ENCODE data around the gene ANXA2. TPM values are rescaled to one million over a fixed set of nuclear protein-coding genes. Genes with fewer than 3 reads are reported as not detected.

ANXA2 gene
- total and polyA plus RNA-seq, 2 experiments from 2014 or later, result 202 to 225 TPM

- H3K4me3 ChIP-seq, result no peak overlapping the region
- Mint-ChIP-seq H3K36me3 (ENCODE audit: low read depth) (peaks cover 41% of the 10 kb centered on the region), H3K4me1 (peaks cover 6% of the 10 kb centered on the region), H3K4me3 (no peak overlapping the region; the same call in 2 of the 3 replicates), H3K27ac (no peak overlapping the region), H3K27me3 (ENCODE audit: insufficient read depth, low read depth, poor library complexity) (no peaks in the 10 kb centered on the region), H3K9me3 (no peaks in the 10 kb centered on the region)
- no peak overlapping the region for H2AFZ ChIP-seq
- H3K9me2 ChIP-seq (ENCODE audit: insufficient read depth), result no peaks in the 10 kb centered on the region
- DNase-seq (ENCODE audit: low spot score) (no peak), ATAC-seq (no peak)
- peaks cover 2% of the 10 kb centered on the region; the same call in 1 of the 2 replicates for H4K20me1 ChIP-seq (replicated peaks; ENCODE audit: insufficient read depth)
- H3K4me2 ChIP-seq, result no peak overlapping the region
- no peaks in the 10 kb centered on the region for H3F3A ChIP-seq (replicated peaks; ENCODE audit: low read depth)
- no peak for TF ChIP-seq JUNB (IDR thresholded peaks at IDR 0.05; ENCODE audit: unreplicated experiment)
- no peak for TF ChIP-seq REST (IDR thresholded peaks at IDR 0.05; ENCODE audit: unreplicated experiment)
- no peak for TF ChIP-seq EZH2phosphoT487 (IDR thresholded peaks at IDR 0.05; ENCODE audit: unreplicated experiment)
- no peaks in the 10 kb centered on the region for H3K27me3 ChIP-seq (ENCODE audit: insufficient read depth)
- H3K27ac ChIP-seq (ENCODE audit: low read depth), result no peak overlapping the region
- no peaks in the 10 kb centered on the region for H3K79me2 ChIP-seq (replicated peaks; ENCODE audit: insufficient read depth)
- 0 out of 2 replicates have a peak, but pooled peaks cover 3% of the 10 kb centered on the region for H3K4me1 ChIP-seq (ENCODE audit: insufficient read depth)
- H3K36me3 ChIP-seq (ENCODE audit: insufficient read depth), result peaks cover 38% of the 10 kb centered on the region
These were observed 48.2 kb downstream of the ANXA2 start for GRCh38 chr15:60349589-60349988.

DNA sequence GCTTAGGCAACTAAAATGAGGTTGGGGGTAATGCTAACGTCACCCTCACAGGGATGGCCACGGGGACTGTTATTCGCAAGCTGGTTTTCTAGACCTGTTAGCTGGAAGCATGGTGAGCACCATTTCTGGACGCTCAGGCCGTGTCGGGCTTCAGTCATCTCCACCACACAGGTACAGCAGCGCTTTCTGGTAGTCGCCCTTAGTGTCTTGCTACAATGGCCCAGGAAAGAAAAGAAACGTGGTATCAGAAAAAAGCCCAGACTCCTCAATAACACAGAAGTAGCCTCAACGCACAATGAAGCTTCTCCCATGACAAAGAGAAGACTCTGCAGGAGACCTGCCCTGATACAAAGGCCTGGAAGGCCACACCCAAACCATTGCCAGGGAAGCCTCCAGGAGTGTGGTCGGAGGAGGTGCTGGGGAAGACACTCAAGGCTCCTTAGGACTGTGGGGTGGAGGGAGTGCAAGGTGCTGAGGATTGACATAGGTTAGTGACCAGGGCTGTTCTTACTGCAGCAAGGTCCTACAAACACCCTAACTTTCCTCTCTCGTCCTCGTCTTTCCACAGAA is 50.2 kb downstream of the ANXA2 start:
- Mint-ChIP-seq H3K27me3 (ENCODE audit: insufficient read depth, low read depth, poor library complexity) (no peaks in the 10 kb centered on the region), H3K27ac (no peak overlapping the region), H3K4me1 (peaks cover 16% of the 10 kb centered on the region), H3K36me3 (ENCODE audit: low read depth) (peaks cover 26% of the 10 kb centered on the region), H3K4me3 (no peak overlapping the region), H3K9me3 (no peaks in the 10 kb centered on the region)
- Histone ChIP-seq H3K79me2 (replicated peaks; ENCODE audit: insufficient read depth) (no peaks in the 10 kb centered on the region), H2AFZ (no peak overlapping the region), H3K36me3 (ENCODE audit: insufficient read depth) (peaks cover 24% of the 10 kb centered on the region), H3K27me3 (ENCODE audit: insufficient read depth) (no peaks in the 10 kb centered on the region), H4K20me1 (replicated peaks; ENCODE audit: insufficient read depth) (0 out of 2 replicates have a peak, but pooled peaks cover 2% of the 10 kb centered on the region), H3K4me1 (ENCODE audit: insufficient read depth) (0 out of 2 replicates have a peak, but pooled peaks cover 3% of the 10 kb centered on the region), H3F3A (replicated peaks; ENCODE audit: low read depth) (no peaks in the 10 kb centered on the region), H3K4me3 (no peak overlapping the region), H3K9me2 (ENCODE audit: insufficient read depth) (no peaks in the 10 kb centered on the region), H3K4me2 (no peak overlapping the region), H3K27ac (ENCODE audit: low read depth) (no peak overlapping the region)
- ATAC-seq (peak; percentile 85), DNase-seq (ENCODE audit: low spot score) (no peak)
- no peak for TF ChIP-seq JUNB (IDR thresholded peaks at IDR 0.05; ENCODE audit: unreplicated experiment)
- TF ChIP-seq CREB1 (CRISPR knock-in tag; IDR thresholded peaks at IDR 0.05; ENCODE audit: low read depth), result no peak
- TF ChIP-seq REST (IDR thresholded peaks at IDR 0.05; ENCODE audit: unreplicated experiment), result no peak
- TF ChIP-seq STAT1 (IDR thresholded peaks at IDR 0.05; ENCODE audit: unreplicated experiment), result no peak
- TF ChIP-seq ZNF331 (CRISPR knock-in tag; IDR thresholded peaks at IDR 0.05; ENCODE audit: low read depth), result no peak
- TF ChIP-seq, protein P1, sequence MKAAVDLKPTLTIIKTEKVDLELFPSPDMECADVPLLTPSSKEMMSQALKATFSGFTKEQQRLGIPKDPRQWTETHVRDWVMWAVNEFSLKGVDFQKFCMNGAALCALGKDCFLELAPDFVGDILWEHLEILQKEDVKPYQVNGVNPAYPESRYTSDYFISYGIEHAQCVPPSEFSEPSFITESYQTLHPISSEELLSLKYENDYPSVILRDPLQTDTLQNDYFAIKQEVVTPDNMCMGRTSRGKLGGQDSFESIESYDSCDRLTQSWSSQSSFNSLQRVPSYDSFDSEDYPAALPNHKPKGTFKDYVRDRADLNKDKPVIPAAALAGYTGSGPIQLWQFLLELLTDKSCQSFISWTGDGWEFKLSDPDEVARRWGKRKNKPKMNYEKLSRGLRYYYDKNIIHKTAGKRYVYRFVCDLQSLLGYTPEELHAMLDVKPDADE (IDR thresholded peaks at IDR 0.05), result no peak
- no peak for TF ChIP-seq ZNF114 (CRISPR knock-in tag; IDR thresholded peaks at IDR 0.05)
- TF ChIP-seq CTCF (conservative IDR thresholded peaks at IDR 0.05; ENCODE audit: low read depth in 2 of 2), result no peak
- no peak for TF ChIP-seq EZH2phosphoT487 (IDR thresholded peaks at IDR 0.05; ENCODE audit: unreplicated experiment)
- TF ChIP-seq NANOG (IDR thresholded peaks at IDR 0.05; ENCODE audit: borderline replicate concordance), result no peak
- TF ChIP-seq EZH2 (IDR thresholded peaks at IDR 0.05; ENCODE audit: low read depth, unreplicated experiment), result no peak

Data from GM23338 (cell line).